GM06990 (cell line): Measurements from ENCODE around the gene PHLDA2.

Experiments used
- DNase-seq: peaks from one replicate; pipeline ENCODE4 v3.0.0-alpha.2; 2011; ENCODE audit not compliant: insufficient read length; ENCODE audit errors: extremely low read depth
- H3K27me3 ChIP-seq: replicated peaks from 2 replicates; pipeline ENCODE4 v1.6.0; 2011; ENCODE audit warnings: low read length; ENCODE audit not compliant: control insufficient read depth, insufficient read depth
- H3K36me3 ChIP-seq: 2 replicates; pipeline ENCODE4 v1.5.1; 2011; ENCODE audit warnings: low read length; ENCODE audit not compliant: control insufficient read depth, insufficient read depth
- H3K4me3 ChIP-seq: replicated peaks from 2 replicates; pipeline ENCODE4 v1.5.1; 2011; ENCODE audit warnings: low read depth, mild to moderate bottlenecking, control low read depth, low read length
- CTCF ChIP-seq: IDR thresholded peaks from 2 replicates; pipeline ENCODE4 v1.5.1; 2011; ENCODE audit warnings: low read length, control low read depth, mild to moderate bottlenecking, inconsistent platforms; ENCODE audit not compliant: insufficient read depth, poor library complexity, severe bottlenecking

Gene PHLDA2

DNA sequence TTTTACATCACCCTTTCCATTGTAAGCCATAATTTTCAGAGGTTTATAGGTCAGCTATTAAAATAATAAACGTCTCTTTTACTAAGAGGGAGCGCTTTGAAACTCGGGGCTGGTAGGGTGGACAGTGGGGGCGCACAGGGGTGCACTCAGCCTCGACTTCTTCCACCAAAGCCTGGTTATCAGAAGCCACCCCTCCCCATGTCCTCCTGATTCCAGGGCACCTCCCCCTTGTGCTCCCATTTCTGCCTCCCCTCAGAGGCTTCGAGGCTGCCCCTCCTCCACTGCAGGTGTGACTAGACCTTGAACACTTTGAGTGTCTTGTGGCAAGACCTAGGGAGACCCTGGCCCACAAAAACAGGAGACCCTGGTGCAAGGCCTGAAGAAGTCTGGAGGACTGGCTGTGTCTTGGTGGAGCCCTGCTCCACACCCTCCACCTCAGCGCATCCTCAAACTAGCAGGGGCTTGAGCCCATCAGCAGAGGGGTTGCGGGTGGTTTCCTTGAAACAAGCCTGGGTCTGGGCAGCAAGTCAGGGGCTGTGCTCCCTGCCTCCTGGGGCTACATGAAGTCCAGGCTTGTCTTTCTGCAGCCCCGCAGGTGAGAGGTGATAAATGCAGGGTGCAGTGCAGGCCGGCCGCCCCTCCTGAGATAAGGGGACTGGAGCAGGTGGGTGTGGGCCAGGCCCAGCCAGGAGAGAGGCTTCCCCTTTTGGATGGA lies 46.7 kb downstream of the PHLDA2 start:
- no peak for DNase-seq
- H3K4me3 ChIP-seq, result no peak overlapping the region
- no peaks in the 10 kb centered on the region for H3K36me3 ChIP-seq
- no peak for TF ChIP-seq CTCF
- H3K27me3 ChIP-seq, result peaks cover 4% of the 10 kb centered on the region

GRCh38 chr11:2881981-2882375 lies 47.2 kb downstream of the PHLDA2 start:
- no peak for DNase-seq
- H3K27me3 ChIP-seq, result peaks cover 4% of the 10 kb centered on the region
- H3K4me3 ChIP-seq, result no peak overlapping the region
- no peak for TF ChIP-seq CTCF
- no peaks in the 10 kb centered on the region for H3K36me3 ChIP-seq

DNA sequence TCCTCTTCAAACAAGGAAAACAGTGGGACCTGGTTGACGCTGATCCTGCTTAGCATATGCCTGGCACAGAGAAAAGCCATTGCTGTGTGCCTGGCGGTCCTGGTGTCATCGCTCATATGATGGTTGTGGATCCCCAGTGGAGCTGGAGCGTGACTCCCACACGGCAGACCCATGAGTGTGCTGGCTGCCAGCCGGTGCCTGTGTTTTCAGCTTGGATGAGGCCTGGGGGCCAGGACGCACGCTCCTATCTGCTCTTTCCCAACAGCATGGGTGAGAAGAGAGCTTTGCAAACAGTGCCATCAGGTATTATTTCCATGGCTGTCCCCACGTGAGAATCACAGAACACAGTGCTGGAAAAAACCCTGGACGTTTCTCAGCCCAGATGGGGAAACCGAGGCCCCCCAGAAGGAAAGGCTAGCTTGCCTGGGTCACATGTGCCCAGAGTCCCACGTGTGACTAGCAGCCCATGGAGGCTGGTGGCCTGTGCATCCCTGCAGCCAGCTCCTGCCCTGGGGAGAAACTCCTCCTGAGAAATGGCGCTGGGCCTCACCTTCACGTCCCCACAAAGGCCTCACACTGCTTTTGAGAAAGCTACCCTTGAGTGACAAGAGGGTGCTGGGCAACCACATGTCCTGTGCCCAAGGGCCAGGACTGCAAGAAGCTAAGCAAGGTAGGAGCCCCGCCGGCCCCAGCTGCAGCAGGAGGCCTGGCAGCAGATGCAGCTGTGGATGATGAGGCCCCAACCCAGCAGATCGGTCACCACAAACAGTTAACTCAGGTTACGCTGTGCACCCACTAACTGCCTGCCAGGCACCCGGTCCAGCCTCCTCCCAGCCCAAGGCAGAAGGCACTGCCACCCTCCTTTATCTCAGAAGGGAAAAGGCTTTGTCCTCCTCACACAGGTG lies 47.9 kb downstream of the PHLDA2 start:
- no peak for DNase-seq
- Histone ChIP-seq H3K27me3 (peaks cover 4% of the 10 kb centered on the region), H3K36me3 (no peaks in the 10 kb centered on the region), H3K4me3 (no peak overlapping the region)
- no peak for TF ChIP-seq CTCF

GRCh38 chr11:2880646-2881045 lies 48.6 kb downstream of the PHLDA2 start:
- peaks cover 4% of the 10 kb centered on the region for H3K27me3 ChIP-seq
- no peak for DNase-seq

GRCh38 chr11:2878782-2879181 lies 50.4 kb downstream of the PHLDA2 start:
- no peaks in the 10 kb centered on the region for H3K36me3 ChIP-seq
- no peak for DNase-seq
- peaks cover 4% of the 10 kb centered on the region for H3K27me3 ChIP-seq
- H3K4me3 ChIP-seq, result no peak overlapping the region
- TF ChIP-seq CTCF, result no peak

More at GRCh38 chr11:2880646-2881045, 48.6 kb downstream of the PHLDA2 start:
- no peaks in the 10 kb centered on the region for H3K36me3 ChIP-seq
- H3K4me3 ChIP-seq, result no peak overlapping the region
- TF ChIP-seq CTCF, result no peak
